ENCODE measurements around the gene ERICH2.

- TF ChIP-seq CTCF (IDR thresholded peaks at IDR 0.05) = no peak
- TF ChIP-seq ZMAT4 (CRISPR knock-in tag; IDR thresholded peaks at IDR 0.05) = no peak
Measured at GRCh38 chr2:170847716-170848115, 77.5 kb downstream of the ERICH2 start.

Measured in WTC11 (cell line).